NCI-H1048 (cell line): Measurements from ENCODE around the gene ZNF614.
"Not testable (repeated sequence)": the region's sequence is repeated elsewhere in the genome, so short reads cannot be mapped to it uniquely, and the experiment has no call there.

Experiments
- DNase-seq: peaks from one replicate; lab custom pipeline; 2025; lab: John Stamatoyannopoulos, UW

Gene ZNF614

GRCh38 chr19:52028027-52028779 lies at the start of gene ZNF614:
TSS of gene ZNF614 (minus strand) at chr19:52028379. CDS start at chr19:52025745, 2,634 bp downstream.
- DNase-seq, result no peak

- DNase-seq, result no peak
Observed at GRCh38 chr19:52070496-52070895, 42.3 kb upstream of the ZNF614 start.

GRCh38 chr19:52069653-52070052 lies 41.5 kb upstream of the ZNF614 start:
- no peak for DNase-seq

GRCh38 chr19:52066258-52066863 lies 38.2 kb upstream of the ZNF614 start:
- DNase-seq, result no peak

GRCh38 chr19:52065399-52065798 lies 37.2 kb upstream of the ZNF614 start:
- DNase-seq, result no peak

GRCh38 chr19:52056480-52056879 lies 28.3 kb upstream of the ZNF614 start:
- not testable (repeated sequence) for DNase-seq

- not testable (repeated sequence) for DNase-seq
Observed at GRCh38 chr19:52051736-52052135, 23.6 kb upstream of the ZNF614 start.

GRCh38 chr19:52048555-52049501 lies 20.6 kb upstream of the ZNF614 start, which contains the start of gene ZNF432:
TSS of gene ZNF432 (minus strand) at chr19:52048838. CDS start at chr19:52046868, 1,970 bp downstream.
- no peak for DNase-seq

- no peak for DNase-seq
Observed at GRCh38 chr19:52039169-52039568, 11.0 kb upstream of the ZNF614 start.

- no peak for DNase-seq
Observed at GRCh38 chr19:52034051-52034728, 6.0 kb upstream of the ZNF614 start.

GRCh38 chr19:52028780-52029123 lies 573 bp upstream of the ZNF614 start:
- no peak for DNase-seq

GRCh38 chr19:52026255-52026990 lies 1.8 kb downstream of the ZNF614 start:
- not testable (repeated sequence) for DNase-seq

- DNase-seq, result not testable (repeated sequence)
Observed at GRCh38 chr19:52024478-52024877, 3.7 kb downstream of the ZNF614 start.

- no peak for DNase-seq
Observed at GRCh38 chr19:52022193-52022592, 6.0 kb downstream of the ZNF614 start.

GRCh38 chr19:52020506-52020905 lies 7.7 kb downstream of the ZNF614 start:
- no peak for DNase-seq

GRCh38 chr19:52010674-52011073 lies 17.5 kb downstream of the ZNF614 start:
- no peak for DNase-seq

GRCh38 chr19:52007806-52008557 lies 20.2 kb downstream of the ZNF614 start, which contains the start of gene ZNF615:
TSS of gene ZNF615 (minus strand) at chr19:52008211. CDS start at chr19:52003711, 4,500 bp downstream.
- peak; percentile 66 for DNase-seq

GRCh38 chr19:52007451-52007805 lies 20.8 kb downstream of the ZNF614 start:
- DNase-seq, result no peak

- no peak for DNase-seq
Observed at GRCh38 chr19:51994048-51994644, 34.0 kb downstream of the ZNF614 start.

GRCh38 chr19:51993422-51993821 lies 34.8 kb downstream of the ZNF614 start:
- DNase-seq, result no peak
